ENCODE measurements around the gene RPL29.

RPL29 gene

DNA sequence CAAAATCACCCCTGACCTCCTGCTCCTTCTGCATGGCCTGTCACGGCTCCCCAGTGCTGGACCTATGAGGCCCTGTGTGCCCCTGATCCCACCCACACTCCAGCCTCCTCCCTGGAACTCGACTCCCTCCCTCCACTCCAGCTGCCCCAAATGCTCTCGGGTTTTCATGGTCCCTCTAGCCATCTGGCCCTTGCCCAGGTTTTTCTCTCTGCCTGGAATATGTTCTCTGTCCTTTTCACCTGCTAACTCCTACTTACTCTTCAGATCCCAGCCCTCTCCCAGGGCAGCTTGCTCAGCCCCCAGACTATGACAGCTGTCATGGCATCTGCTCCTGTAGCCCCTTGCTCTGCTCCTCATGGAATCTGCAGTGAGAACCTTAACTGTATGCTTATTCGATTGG lies 30.3 kb upstream of the RPL29 start:
- Histone ChIP-seq H3K27me3 (ENCODE audit: insufficient read depth, low read length) (no peaks in the 10 kb centered on the region), H3K79me2 (ENCODE audit: control insufficient read depth, insufficient read depth, low read length, unreplicated experiment) (no peaks in the 10 kb centered on the region), H3K4me3 (ENCODE audit: low read depth, low read length) (no peak overlapping the region), H3K27ac (ENCODE audit: low read depth, low read length) (no peak overlapping the region), H3K36me3 (ENCODE audit: insufficient read depth, low read length) (no peaks in the 10 kb centered on the region), H3K4me1 (ENCODE audit: control insufficient read depth, insufficient read depth, low read length, unreplicated experiment) (peaks cover 34% of the 10 kb centered on the region), H2AFZ (ENCODE audit: low read length, unreplicated experiment) (no peak overlapping the region)

DNA sequence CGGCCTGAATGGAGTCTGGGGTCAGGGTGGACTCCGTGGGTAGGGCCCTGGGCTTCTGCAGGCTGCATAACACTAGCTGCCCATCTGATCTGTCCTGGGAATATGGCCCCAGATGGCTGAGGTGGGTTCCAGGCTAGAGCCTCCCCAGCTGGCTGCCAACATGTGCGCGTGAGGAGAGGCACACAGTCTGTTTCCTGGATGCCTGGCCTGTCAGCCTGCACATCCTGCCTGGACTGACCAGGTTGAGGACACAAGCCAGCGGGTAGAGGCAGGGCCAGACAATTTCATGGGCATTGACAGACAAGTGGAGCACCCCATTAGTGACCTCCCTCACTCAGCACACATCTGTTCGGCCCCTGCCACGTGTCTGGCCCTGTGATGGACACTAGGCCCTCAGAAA lies 29.8 kb upstream of the RPL29 start:
- Histone ChIP-seq H2AFZ (ENCODE audit: low read length, unreplicated experiment) (no peak overlapping the region), H3K27me3 (ENCODE audit: insufficient read depth, low read length) (no peaks in the 10 kb centered on the region), H3K79me2 (ENCODE audit: control insufficient read depth, insufficient read depth, low read length, unreplicated experiment) (no peaks in the 10 kb centered on the region), H3K4me1 (ENCODE audit: control insufficient read depth, insufficient read depth, low read length, unreplicated experiment) (peaks cover 34% of the 10 kb centered on the region), H3K36me3 (ENCODE audit: insufficient read depth, low read length) (no peaks in the 10 kb centered on the region), H3K27ac (ENCODE audit: low read depth, low read length) (no peak overlapping the region), H3K4me3 (ENCODE audit: low read depth, low read length) (no peak overlapping the region)

GRCh38 chr3:52024765-52025452 lies 29.2 kb upstream of the RPL29 start:
- Histone ChIP-seq H3K27ac (ENCODE audit: low read depth, low read length) (no peak overlapping the region), H3K36me3 (ENCODE audit: insufficient read depth, low read length) (no peaks in the 10 kb centered on the region), H3K4me1 (ENCODE audit: control insufficient read depth, insufficient read depth, low read length, unreplicated experiment) (peaks cover 34% of the 10 kb centered on the region)

GRCh38 chr3:52023860-52024764 lies 28.4 kb upstream of the RPL29 start:
- no peaks in the 10 kb centered on the region for H3K79me2 ChIP-seq (ENCODE audit: control insufficient read depth, insufficient read depth, low read length, unreplicated experiment)
- no peaks in the 10 kb centered on the region for H3K27me3 ChIP-seq (ENCODE audit: insufficient read depth, low read length)
- no peak overlapping the region for H3K27ac ChIP-seq (ENCODE audit: low read depth, low read length)
- H3K4me3 ChIP-seq (ENCODE audit: low read depth, low read length), result no peak overlapping the region
- H3K4me1 ChIP-seq (ENCODE audit: control insufficient read depth, insufficient read depth, low read length, unreplicated experiment), result peaks cover 34% of the 10 kb centered on the region
- H2AFZ ChIP-seq (ENCODE audit: low read length, unreplicated experiment), result no peak overlapping the region
- no peaks in the 10 kb centered on the region for H3K36me3 ChIP-seq (ENCODE audit: insufficient read depth, low read length)

More at GRCh38 chr3:52024765-52025452, 29.2 kb upstream of the RPL29 start:
- no peak overlapping the region for H2AFZ ChIP-seq (ENCODE audit: low read length, unreplicated experiment)
- no peaks in the 10 kb centered on the region for H3K27me3 ChIP-seq (ENCODE audit: insufficient read depth, low read length)
- no peak overlapping the region for H3K4me3 ChIP-seq (ENCODE audit: low read depth, low read length)
- no peaks in the 10 kb centered on the region for H3K79me2 ChIP-seq (ENCODE audit: control insufficient read depth, insufficient read depth, low read length, unreplicated experiment)

DNA sequence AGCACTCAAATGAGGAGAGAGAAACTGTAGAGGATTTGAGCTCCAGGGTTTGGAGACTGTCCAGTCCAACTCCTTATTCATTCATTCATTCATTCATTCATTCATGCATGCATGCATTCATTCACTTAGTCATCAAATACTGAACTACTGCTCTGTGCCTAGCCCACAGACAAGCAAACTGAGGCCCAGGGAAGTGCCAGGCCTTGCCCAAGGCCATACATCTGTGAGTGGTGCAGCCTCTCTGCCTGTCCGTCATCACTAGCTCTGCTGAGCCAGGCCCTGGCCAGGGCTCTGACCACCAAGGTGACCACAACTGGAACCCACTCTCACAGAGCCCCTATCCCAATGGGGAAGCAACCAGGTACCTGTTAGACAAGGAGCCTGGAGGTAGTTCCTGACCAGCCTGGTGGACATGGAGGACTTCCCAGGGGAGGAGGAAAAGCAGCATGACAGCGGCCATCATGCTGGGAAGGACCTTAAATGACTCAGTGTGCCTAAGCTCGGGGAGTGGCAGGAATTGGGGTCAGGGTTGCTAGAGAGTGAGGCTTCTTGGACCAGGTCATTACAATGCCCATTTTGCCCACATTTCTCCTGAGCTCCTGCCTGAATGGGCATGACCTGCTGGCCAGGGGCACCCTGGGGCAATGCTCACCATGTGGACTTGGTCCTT lies 27.5 kb upstream of the RPL29 start:
- H3K27ac ChIP-seq (ENCODE audit: low read depth, low read length), result no peak overlapping the region
- H3K27me3 ChIP-seq (ENCODE audit: insufficient read depth, low read length), result no peaks in the 10 kb centered on the region
- no peak overlapping the region for H2AFZ ChIP-seq (ENCODE audit: low read length, unreplicated experiment)
- no peaks in the 10 kb centered on the region for H3K79me2 ChIP-seq (ENCODE audit: control insufficient read depth, insufficient read depth, low read length, unreplicated experiment)
- peaks cover 26% of the 10 kb centered on the region for H3K4me1 ChIP-seq (ENCODE audit: control insufficient read depth, insufficient read depth, low read length, unreplicated experiment)
- no peaks in the 10 kb centered on the region for H3K36me3 ChIP-seq (ENCODE audit: insufficient read depth, low read length)
- no peak overlapping the region for H3K4me3 ChIP-seq (ENCODE audit: low read depth, low read length)

- Histone ChIP-seq H3K4me3 (ENCODE audit: low read depth, low read length) (no peak overlapping the region), H3K79me2 (ENCODE audit: control insufficient read depth, insufficient read depth, low read length, unreplicated experiment) (no peaks in the 10 kb centered on the region), H3K4me1 (ENCODE audit: control insufficient read depth, insufficient read depth, low read length, unreplicated experiment) (peaks cover 25% of the 10 kb centered on the region), H3K27ac (ENCODE audit: low read depth, low read length) (no peak overlapping the region), H2AFZ (ENCODE audit: low read length, unreplicated experiment) (no peak overlapping the region), H3K27me3 (ENCODE audit: insufficient read depth, low read length) (no peaks in the 10 kb centered on the region), H3K36me3 (ENCODE audit: insufficient read depth, low read length) (no peaks in the 10 kb centered on the region)
Observed at GRCh38 chr3:52022323-52023100, 26.8 kb upstream of the RPL29 start.

GRCh38 chr3:52021489-52022268 lies 26.0 kb upstream of the RPL29 start:
- Histone ChIP-seq H3K27ac (ENCODE audit: low read depth, low read length) (no peak overlapping the region), H3K36me3 (ENCODE audit: insufficient read depth, low read length) (no peaks in the 10 kb centered on the region), H3K4me1 (ENCODE audit: control insufficient read depth, insufficient read depth, low read length, unreplicated experiment) (peaks cover 25% of the 10 kb centered on the region), H3K4me3 (ENCODE audit: low read depth, low read length) (no peak overlapping the region), H2AFZ (ENCODE audit: low read length, unreplicated experiment) (no peak overlapping the region), H3K27me3 (ENCODE audit: insufficient read depth, low read length) (no peaks in the 10 kb centered on the region), H3K79me2 (ENCODE audit: control insufficient read depth, insufficient read depth, low read length, unreplicated experiment) (no peaks in the 10 kb centered on the region)

- Histone ChIP-seq H3K27me3 (ENCODE audit: insufficient read depth, low read length) (no peaks in the 10 kb centered on the region), H3K79me2 (ENCODE audit: control insufficient read depth, insufficient read depth, low read length, unreplicated experiment) (no peaks in the 10 kb centered on the region), H2AFZ (ENCODE audit: low read length, unreplicated experiment) (no peak overlapping the region), H3K4me1 (ENCODE audit: control insufficient read depth, insufficient read depth, low read length, unreplicated experiment) (peaks cover 25% of the 10 kb centered on the region), H3K4me3 (ENCODE audit: low read depth, low read length) (no peak overlapping the region), H3K27ac (ENCODE audit: low read depth, low read length) (no peak overlapping the region), H3K36me3 (ENCODE audit: insufficient read depth, low read length) (no peaks in the 10 kb centered on the region)
Observed at GRCh38 chr3:52020796-52021195, 25.1 kb upstream of the RPL29 start.

GRCh38 chr3:52019352-52020080 lies 23.8 kb upstream of the RPL29 start:
- H2AFZ ChIP-seq (ENCODE audit: low read length, unreplicated experiment), result no peak overlapping the region
- no peaks in the 10 kb centered on the region for H3K27me3 ChIP-seq (ENCODE audit: insufficient read depth, low read length)
- H3K4me3 ChIP-seq (ENCODE audit: low read depth, low read length), result no peak overlapping the region
- no peaks in the 10 kb centered on the region for H3K36me3 ChIP-seq (ENCODE audit: insufficient read depth, low read length)
- no peaks in the 10 kb centered on the region for H3K79me2 ChIP-seq (ENCODE audit: control insufficient read depth, insufficient read depth, low read length, unreplicated experiment)
- no peak overlapping the region for H3K27ac ChIP-seq (ENCODE audit: low read depth, low read length)
- peaks cover 25% of the 10 kb centered on the region for H3K4me1 ChIP-seq (ENCODE audit: control insufficient read depth, insufficient read depth, low read length, unreplicated experiment)

All from ACC112 (cell line).